Heart right ventricle (tissue), 16 donors: ENCODE measurements around the gene NBEA. TPM values are rescaled to one million over a fixed set of nuclear protein-coding genes. Genes with fewer than 3 reads are reported as not detected.
"Not testable (repeated sequence)": the region's sequence is repeated elsewhere in the genome, so short reads cannot be mapped to it uniquely, and the experiment has no call there.

Experiments used
- ATAC-seq, 8 donors: fragments of 200-7000 bp; cut with Tn5 transposase; one replicate each; pipeline ENCODE4 v1.9.1; 2020; ENCODE audit warnings: mild to moderate bottlenecking in 8 of 8, moderate library complexity in 8 of 8, moderate number of reproducible peaks in 1 of 8
- DNase-seq, 2 donors: peaks; one replicate each; pipeline ENCODE4 v3.0.0-alpha.2; 2020
- H3K27ac ChIP-seq, 10 donors: fragments of 200-600 bp; sonication (generic) in 2 of 10; one replicate each; pipeline versions ENCODE4 v1.5.0 to v1.8.0; 2020 to 2022; ENCODE audit warnings: mild to moderate bottlenecking in 3 of 10
- H3K27me3 ChIP-seq, 7 donors: fragments of 200-600 bp; one replicate each; pipeline ENCODE4 v1.8.0; 2021 to 2022; ENCODE audit warnings: mild to moderate bottlenecking in 2 of 7
- H3K36me3 ChIP-seq, 9 donors: fragments of 200-600 bp; sonication (generic) in 1 of 9; one replicate each; pipeline versions ENCODE4 v1.5.0 to v1.8.0; 2020 to 2022; ENCODE audit warnings: mild to moderate bottlenecking in 2 of 9
- H3K4me1 ChIP-seq, 9 donors: fragments of 200-600 bp; sonication (generic) in 1 of 9; one replicate each; pipeline versions ENCODE4 v1.5.0 to v1.8.0; 2020 to 2022; ENCODE audit warnings: mild to moderate bottlenecking in 4 of 9
- H3K4me3 ChIP-seq, 10 donors: fragments of 200-600 bp; sonication (generic) in 2 of 10; one replicate each; pipeline versions ENCODE4 v1.5.0 to v1.8.0; 2020 to 2022; ENCODE audit warnings: mild to moderate bottlenecking in 7 of 10, moderate library complexity in 2 of 10
- H3K9me3 ChIP-seq, 11 donors: fragments of 200-600 bp in 10 of 11; sonication (generic) in 2 of 11; one replicate each; pipeline versions ENCODE4 v1.5.0 to v1.8.0; 2013 to 2022; ENCODE audit warnings: mild to moderate bottlenecking in 2 of 11, control low read depth in 1 of 11, moderate library complexity in 1 of 11
- CTCF ChIP-seq, 9 donors: fragments of 200-600 bp; sonication (generic) in 2 of 9; IDR thresholded peaks; one replicate each; pipeline versions ENCODE4 v1.5.0 to v1.8.0; 2021 to 2022; ENCODE audit warnings: antibody characterized with exemption in 9 of 9, mild to moderate bottlenecking in 5 of 9, moderate library complexity in 1 of 9
- WGBS, 2 donors: extraction: QIAGEN DNeasy Blood & Tissue Kit; methylation state at CpG; one replicate each; pipeline ENCODE4 v1.1.7; 2013; ENCODE audit warnings: inconsistent platforms in 1 of 2; 5-methylcytosine and 5-hydroxymethylcytosine counted together
- intact Hi-C, 10 donors: fragments of 100-400 bp; cut with DNase I; formaldehyde crosslinking; loops; one replicate each; pipeline versions ENCODE4 v1.11.1 to v1.14.2; 2022
- polyA plus RNA-seq, 2 donors: library from polyadenylated mRNA; stranded (reverse); fragments of 200-250 nt; gene quantifications; one replicate each; pipeline ENCODE4 v1.2.3, GENCODE V29; 2013
- total RNA-seq, 10 donors: library from RNA; stranded (reverse); fragmentation: NEBNext Ultra II Directional in 3 of 10; extraction: Animal tissue kit (Norgen Biotek cat#: 25700) in 3 of 10; gene quantifications; one replicate each; pipeline versions ENCODE4 v1.2.1 to v1.2.4, GENCODE V29; 2021 to 2023
- donor health status: Arrhythmogenic right ventricular cardiomyopathy.
- donor health status: ischemic (EF 13 %, LVEDD 7.1; RV severe dilation, severe dysfunction).
- donor health status: healthy with polysubstance abuse.
- donor health status: DM: no; HTN: yes; CAD: no.
- donor health status: DM: no; HTN: no; CAD: no.
- donor health status: ischemic (EF 25% LVEDD 6.9; RV normal size, moderate dysfunction).
- donor health status: ischemic (EF 25% LVEDD 5.7; RV mildly dilated, moderate dysfunction).
- donor health status: healthy.
- donor health status: DM: yes; HTN: yes; CAD: no.
- donor health status: Ischemic cardiomyopathy.
- donor health status: ischemic (EF 35%, LVEDD 5.7; RV mildly dilated, moderate dysfunction).
- donor health status: nonischemic (EF 11% LVEDD 7.7; RV severe dilation, severe dysfunction).
- donor health status: DM: yes; HTN: yes; CAD: no.
- donor health status: PGD.
- donor health status: ischemic (EF 29% LVEDD 5.4; RV normal size, mild dysfunction).
- donor health status: nonischemic (EF 23%, LVEDD 6.1; RV moderate dilation, normal function).

The NBEA gene
- total and polyA plus RNA-seq, 12 donors = 4.3 to 30.6 (median 24.5) TPM

- H3K36me3 ChIP-seq = no peaks in the 10 kb centered on the region
- DNase-seq (no peak), ATAC-seq (no peak)
- H3K27ac ChIP-seq = no peak overlapping the region
- intact Hi-C loops = no loop called here
- H3K4me1 ChIP-seq = peaks cover 0 to 12% (median 0%) of the 10 kb centered on the region in 9 donors
- no peak overlapping the region for H3K4me3 ChIP-seq
- peaks cover 0 to 9% (median 0%) of the 10 kb centered on the region in 11 donors for H3K9me3 ChIP-seq
- no peaks in the 10 kb centered on the region for H3K27me3 ChIP-seq
- no peak for TF ChIP-seq CTCF (IDR thresholded peaks at IDR 0.05)
Observed at GRCh38 chr13:34951528-34951927, 9.5 kb downstream of the NBEA start.

GRCh38 chr13:34959489-34959888 is 17.4 kb downstream of the NBEA start:
- peaks cover 0 to 26% (median 13%) of the 10 kb centered on the region in 9 donors for H3K4me1 ChIP-seq
- DNase-seq = no peak
- no peak for TF ChIP-seq CTCF (IDR thresholded peaks at IDR 0.05)
- ATAC-seq = no peak
- H3K36me3 ChIP-seq = no peaks in the 10 kb centered on the region
- H3K9me3 ChIP-seq = no peaks in the 10 kb centered on the region
- H3K4me3 ChIP-seq = no peak overlapping the region
- H3K27me3 ChIP-seq = no peaks in the 10 kb centered on the region
- 97 to 100% methylated on average over 1 of the region's 1 CpG for WGBS, 2 donors
- intact Hi-C loops = no loop called here
- H3K27ac ChIP-seq = no peak overlapping the region

DNA sequence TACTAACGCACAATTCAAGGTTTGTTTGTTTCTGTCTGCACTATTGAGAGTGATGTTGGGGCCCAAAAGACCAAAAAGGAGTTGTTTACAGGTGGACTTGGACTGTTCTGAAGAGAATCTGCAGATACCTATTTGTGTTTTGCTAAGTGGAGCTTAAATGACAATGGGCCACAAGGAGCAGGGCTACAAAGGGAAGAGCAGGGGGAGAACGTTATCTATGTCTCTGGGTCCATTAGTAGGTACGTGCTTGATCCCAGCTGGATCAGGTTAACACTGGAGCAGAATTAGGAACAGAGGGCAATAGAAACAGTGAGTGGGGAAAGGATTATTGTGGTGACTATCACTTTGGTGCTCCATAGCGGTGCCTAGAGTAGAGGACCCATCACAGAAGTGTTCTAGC is 22.5 kb downstream of the NBEA start:
- H3K36me3 ChIP-seq = no peaks in the 10 kb centered on the region
- no peak overlapping the region for H3K4me3 ChIP-seq
- DNase-seq = no peak
- peaks cover 0 to 5% (median under 1%) of the 10 kb centered on the region in 11 donors for H3K9me3 ChIP-seq
- no peak overlapping the region for H3K27ac ChIP-seq
- no peak for ATAC-seq
- peaks cover 0 to 6% (median 0%) of the 10 kb centered on the region in 9 donors for H3K4me1 ChIP-seq
- no peak for TF ChIP-seq CTCF (IDR thresholded peaks at IDR 0.05)
- 93 to 97% methylated on average over 4 of the region's 4 CpGs for WGBS, 2 donors
- intact Hi-C loops = no loop called here
- H3K27me3 ChIP-seq = no peaks in the 10 kb centered on the region

DNA sequence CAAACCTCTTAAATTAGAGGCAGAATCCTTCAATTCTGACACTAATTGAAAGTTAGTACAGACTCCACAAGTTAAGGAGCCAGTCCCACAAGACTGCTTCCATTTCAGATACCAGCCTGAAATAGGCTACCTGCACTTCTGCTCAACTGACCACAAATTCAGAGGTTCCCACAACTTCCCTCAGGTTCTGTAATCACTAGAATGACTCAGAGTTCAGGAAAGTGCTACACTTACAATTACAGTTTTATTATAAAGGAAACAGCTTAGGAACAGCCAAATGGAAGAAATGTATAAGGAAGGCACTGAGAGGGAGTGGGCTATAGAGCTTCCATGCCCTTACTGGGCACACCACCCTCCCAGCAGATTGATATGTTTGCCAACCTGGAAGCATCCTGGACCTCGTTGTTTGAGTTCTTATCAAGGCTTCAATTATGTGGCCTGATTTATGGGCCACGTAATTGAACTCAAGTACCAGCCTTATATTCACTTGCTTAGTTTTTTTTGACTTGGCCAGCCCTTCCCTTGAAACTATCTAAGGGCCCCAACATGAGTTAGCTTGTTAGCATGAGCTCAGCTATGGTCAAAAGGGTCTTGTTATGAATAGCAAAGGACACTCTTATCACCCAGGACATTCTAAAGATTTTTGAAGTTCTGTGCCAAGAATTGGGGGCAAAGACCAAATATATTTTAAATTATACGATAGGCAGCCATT is 25.9 kb downstream of the NBEA start:
- WGBS, 2 donors = 53 to 67% methylated on average over 3 of the region's 3 CpGs
- ATAC-seq = no peak
- Histone ChIP-seq H3K4me1 (peaks cover 0 to 9% (median 0%) of the 10 kb centered on the region in 9 donors), H3K36me3 (no peaks in the 10 kb centered on the region), H3K4me3 (no peak overlapping the region), H3K27ac (no peak overlapping the region), H3K9me3 (peaks cover 0 to 21% (median 4%) of the 10 kb centered on the region in 11 donors), H3K27me3 (no peaks in the 10 kb centered on the region)
- intact Hi-C loops = no loop called here
- no peak for DNase-seq
- no peak for TF ChIP-seq CTCF (IDR thresholded peaks at IDR 0.05)

DNA sequence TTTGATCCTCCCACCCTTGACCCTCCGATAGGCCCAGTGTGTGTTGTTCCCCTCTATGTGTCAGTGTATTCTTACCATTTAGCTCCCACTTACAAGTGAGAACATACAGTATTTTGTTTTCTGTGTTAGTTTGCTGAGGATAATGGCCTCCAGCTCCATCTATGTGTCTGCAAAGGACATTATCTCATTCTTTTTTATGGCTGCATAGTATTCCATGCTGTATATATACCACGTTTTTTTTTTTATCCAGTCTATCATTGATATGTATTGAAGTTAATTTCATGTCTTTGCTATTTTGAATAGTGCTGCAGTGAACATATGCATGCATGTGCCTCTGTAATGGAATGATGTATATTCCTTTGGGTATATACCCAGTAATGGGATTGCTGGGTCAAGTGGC is 27.5 kb downstream of the NBEA start:
- H3K36me3 ChIP-seq, intact Hi-C loops, H3K4me1 ChIP-seq, H3K27me3 ChIP-seq, H3K4me3 ChIP-seq, ATAC-seq, DNase-seq, H3K27ac ChIP-seq: not testable (repeated sequence)
- 95 to 96% methylated on average over 2 of the region's 2 CpGs for WGBS, 2 donors
- peaks cover 0 to 21% (median 4%) of the 10 kb centered on the region in 11 donors for H3K9me3 ChIP-seq
